Astrocyte of the spinal cord (primary cell): ENCODE data around the gene SUGCT.

Experiments used
- DNase-seq: peaks from one replicate; pipeline ENCODE4 v3.0.0; 2011; ENCODE audit warnings: low read depth, low spot score
- H3K4me3 ChIP-seq: 2 replicates; pipeline ENCODE4 v1.5.1; 2011; ENCODE audit warnings: low read depth, mild to moderate bottlenecking, low read length, moderate library complexity
- CTCF ChIP-seq: IDR thresholded peaks from 2 replicates; pipeline ENCODE4 v1.5.1; 2012; ENCODE audit warnings: low read depth, mild to moderate bottlenecking, low read length, inconsistent platforms
- in situ Hi-C: cut with HindIII; loops from 2 replicates; pipeline ENCODE4 v1.10.0; 2017; ENCODE audit warnings: low sequenced_read_pairs

SUGCT gene

DNA sequence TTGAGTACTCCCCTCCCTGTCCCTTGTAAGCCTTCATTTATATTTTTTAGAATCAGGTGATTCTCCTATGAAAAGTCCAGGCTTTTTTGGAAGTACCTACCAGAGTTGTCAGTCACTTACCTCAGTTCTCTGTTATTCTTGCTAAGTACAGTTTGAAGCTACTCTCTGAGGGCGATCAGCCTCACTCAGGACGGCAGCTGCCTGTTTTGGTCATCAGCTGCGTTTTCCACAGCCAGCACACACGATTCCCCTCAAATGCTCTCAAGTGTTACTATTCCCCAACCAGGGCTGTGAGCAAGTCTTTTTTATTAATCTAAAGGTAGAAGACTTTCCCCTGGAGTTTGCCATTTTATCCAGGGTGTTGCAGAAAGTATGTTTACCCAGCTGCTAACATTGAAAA lies 328.6 kb downstream of the SUGCT start:
- no peak overlapping the region for H3K4me3 ChIP-seq
- no peak for TF ChIP-seq CTCF
- in situ Hi-C loops = no loop called here
- DNase-seq = no peak

DNA sequence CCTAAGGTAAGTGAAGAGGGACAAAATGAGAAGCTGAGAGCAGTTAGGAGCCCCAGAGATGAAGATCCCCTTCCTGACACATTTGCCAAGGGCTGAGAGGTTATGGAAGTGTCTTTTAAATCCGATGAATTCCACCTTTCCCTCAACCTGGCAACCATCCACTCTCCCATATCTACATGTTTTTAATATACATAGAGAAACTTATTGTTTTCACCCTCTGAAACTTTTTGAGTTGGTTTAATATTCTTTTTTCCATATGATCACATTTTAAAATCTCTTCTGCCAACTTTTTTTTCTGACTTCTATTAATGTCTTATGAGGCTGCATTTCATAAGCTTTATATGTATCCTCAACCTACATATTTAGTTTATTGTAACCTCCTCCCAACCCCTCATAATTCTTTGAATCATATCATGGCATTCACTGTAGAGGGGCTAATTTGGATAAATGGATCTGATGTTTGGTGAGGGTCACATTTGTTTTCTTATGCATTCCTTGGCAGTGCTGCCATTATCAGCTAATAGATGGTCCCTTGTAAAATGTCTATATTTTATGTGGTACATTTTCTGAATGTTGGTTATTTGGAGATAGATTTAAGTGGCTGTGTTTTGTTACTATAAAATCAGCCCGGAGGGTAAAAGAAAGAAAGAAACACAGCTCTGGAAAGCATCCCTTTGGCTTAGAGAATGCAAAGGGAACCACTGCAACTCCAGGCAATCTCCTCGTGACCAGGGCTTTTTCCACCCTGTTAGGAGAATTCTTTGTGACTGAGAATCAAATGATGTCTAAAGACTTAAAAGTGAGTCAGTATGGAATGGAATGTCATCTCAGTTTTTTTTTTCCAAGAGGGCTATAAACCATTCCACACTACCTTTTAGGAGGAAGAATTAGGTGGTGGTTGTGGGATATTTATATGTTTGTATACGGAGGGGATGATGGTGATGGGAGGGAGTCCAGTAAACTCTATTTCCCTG lies 334.4 kb downstream of the SUGCT start:
- TF ChIP-seq CTCF = no peak
- in situ Hi-C loops = no loop called here
- DNase-seq = peak; percentile 69
- H3K4me3 ChIP-seq = no peak overlapping the region

GRCh38 chr7:40470091-40470592 lies 335.3 kb downstream of the SUGCT start:
- TF ChIP-seq CTCF = no peak

DNA sequence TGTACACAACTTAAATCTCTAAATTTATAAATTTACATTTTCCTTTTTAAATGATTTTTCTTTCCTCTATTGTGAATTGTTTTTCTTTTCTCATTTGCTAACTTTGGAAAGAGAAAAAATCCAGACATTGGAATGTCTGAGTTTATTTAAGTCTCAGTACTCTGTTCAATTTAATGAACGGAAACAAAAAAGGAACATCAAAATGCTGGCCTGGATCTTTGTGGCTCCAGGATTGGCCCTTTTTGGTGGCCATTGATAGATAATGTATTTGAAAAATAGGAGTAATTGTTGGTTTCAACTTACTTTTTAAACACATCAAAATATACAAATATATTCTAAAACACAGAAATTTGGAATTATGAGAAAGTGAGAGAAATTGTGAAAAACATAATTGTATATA lies 336.0 kb downstream of the SUGCT start:
- H3K4me3 ChIP-seq = no peak overlapping the region
- no peak for TF ChIP-seq CTCF
- DNase-seq = peak; percentile 45
- in situ Hi-C loops = no loop called here

More at GRCh38 chr7:40470091-40470592, 335.3 kb downstream of the SUGCT start:
- in situ Hi-C loops = no loop called here
- DNase-seq = peak; percentile 17
- H3K4me3 ChIP-seq = no peak overlapping the region

- in situ Hi-C loops = no loop called here
- H3K4me3 ChIP-seq = no peak overlapping the region
- no peak for TF ChIP-seq CTCF
- no peak for DNase-seq
Measured at GRCh38 chr7:40471891-40472290, 337.1 kb downstream of the SUGCT start.

DNA sequence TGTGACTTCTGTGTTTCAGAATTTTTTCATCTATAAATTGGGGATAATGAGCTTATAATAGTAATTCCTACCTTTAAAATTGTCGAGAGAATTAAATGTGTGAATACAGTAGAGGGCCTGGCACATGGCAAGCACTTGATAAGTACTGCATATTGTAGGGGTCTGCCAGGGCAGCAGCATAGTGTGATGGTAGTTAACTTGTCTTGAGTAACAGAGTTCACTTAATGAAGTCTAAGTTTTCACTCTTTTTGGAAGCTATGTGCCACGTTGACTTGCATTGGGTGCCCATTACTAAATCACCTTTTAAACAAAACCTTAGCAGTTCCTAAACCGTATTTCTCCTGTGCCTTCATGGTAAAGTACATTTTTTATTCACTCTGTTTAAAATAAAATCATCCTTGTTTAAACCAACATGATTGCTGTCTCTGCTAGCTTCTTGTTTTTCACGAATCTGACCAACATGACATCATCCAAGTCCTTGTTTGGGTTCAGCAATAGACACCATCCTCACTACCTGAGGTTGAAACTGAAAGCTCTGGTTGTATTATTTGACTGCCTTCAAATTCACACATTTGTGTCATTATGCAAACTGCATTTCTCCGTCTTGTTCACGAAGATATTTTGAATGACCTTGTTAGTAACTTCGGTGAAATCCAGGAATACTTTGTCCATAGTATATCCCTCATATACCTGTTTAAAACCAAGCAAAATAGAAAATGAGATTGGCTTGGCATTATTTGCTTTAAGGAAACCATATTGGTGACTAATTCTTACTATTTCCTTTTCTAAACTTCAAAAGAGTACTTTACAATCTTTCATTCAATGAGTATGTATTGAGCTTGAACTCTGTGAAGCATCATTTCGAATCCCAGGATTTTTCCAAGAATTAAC lies 340.2 kb downstream of the SUGCT start:
- no peak for DNase-seq
- no peak for TF ChIP-seq CTCF
- no peak overlapping the region for H3K4me3 ChIP-seq
- in situ Hi-C loops = no loop called here
